ENCODE data around the gene LPO.

LPO gene

GRCh38 chr17:58250344-58251011 lies 12.1 kb downstream of the LPO start:
- DNase-seq (ENCODE audit: low read depth in 1 of 2, low spot score in 1 of 2) = no peak
- TF ChIP-seq JUND (IDR thresholded peaks at IDR 0.05; ENCODE audit: low read depth) = no peak
- in situ Hi-C loops (cut with HindIII; ENCODE audit: low pct_unique_long_range_greater_than_20kb, low sequenced_read_pairs) = no loop called here

- no peak for TF ChIP-seq JUND (IDR thresholded peaks at IDR 0.05; ENCODE audit: low read depth)
- in situ Hi-C loops (cut with HindIII; ENCODE audit: low pct_unique_long_range_greater_than_20kb, low sequenced_read_pairs) = no loop called here
- no peak for DNase-seq (ENCODE audit: low read depth in 1 of 2, low spot score in 1 of 2)
Observed at GRCh38 chr17:58252141-58252540, 13.8 kb downstream of the LPO start.

GRCh38 chr17:58253082-58253481 lies 14.7 kb downstream of the LPO start:
- DNase-seq (ENCODE audit: low read depth in 1 of 2, low spot score in 1 of 2) = no peak
- in situ Hi-C loops (cut with HindIII; ENCODE audit: low pct_unique_long_range_greater_than_20kb, low sequenced_read_pairs) = no loop called here
- TF ChIP-seq JUND (IDR thresholded peaks at IDR 0.05; ENCODE audit: low read depth) = no peak

- in situ Hi-C loops (cut with HindIII; ENCODE audit: low pct_unique_long_range_greater_than_20kb, low sequenced_read_pairs) = no loop called here
- peak in 1 of 2 experiments; percentile 28 for DNase-seq (ENCODE audit: low read depth in 1 of 2, low spot score in 1 of 2)
- no peak for TF ChIP-seq JUND (IDR thresholded peaks at IDR 0.05; ENCODE audit: low read depth)
Observed at GRCh38 chr17:58254803-58255202, 16.4 kb downstream of the LPO start.

- in situ Hi-C loops (cut with HindIII; ENCODE audit: low pct_unique_long_range_greater_than_20kb, low sequenced_read_pairs) = no loop called here
Observed at GRCh38 chr17:58262149-58262548, 23.8 kb downstream of the LPO start.

GRCh38 chr17:58263773-58264172 lies 25.4 kb downstream of the LPO start:
- in situ Hi-C loops (cut with HindIII; ENCODE audit: low pct_unique_long_range_greater_than_20kb, low sequenced_read_pairs) = no loop called here
- no peak for TF ChIP-seq JUND (IDR thresholded peaks at IDR 0.05; ENCODE audit: low read depth)
- no peak for DNase-seq (ENCODE audit: low read depth in 1 of 2, low spot score in 1 of 2)

More at GRCh38 chr17:58262149-58262548, 23.8 kb downstream of the LPO start:
- no peak for TF ChIP-seq JUND (IDR thresholded peaks at IDR 0.05; ENCODE audit: low read depth)
- no peak for DNase-seq (ENCODE audit: low read depth in 1 of 2, low spot score in 1 of 2)

- in situ Hi-C loops (cut with HindIII; ENCODE audit: low pct_unique_long_range_greater_than_20kb, low sequenced_read_pairs) = no loop called here
- no peak for TF ChIP-seq JUND (IDR thresholded peaks at IDR 0.05; ENCODE audit: low read depth)
- no peak for DNase-seq (ENCODE audit: low read depth in 1 of 2, low spot score in 1 of 2)
Observed at GRCh38 chr17:58264407-58265103, 26.2 kb downstream of the LPO start.

GRCh38 chr17:58265271-58265670 lies 26.9 kb downstream of the LPO start:
- in situ Hi-C loops (cut with HindIII; ENCODE audit: low pct_unique_long_range_greater_than_20kb, low sequenced_read_pairs) = no loop called here

GRCh38 chr17:58265902-58266875 lies 27.8 kb downstream of the LPO start:
- in situ Hi-C loops (cut with HindIII; ENCODE audit: low pct_unique_long_range_greater_than_20kb, low sequenced_read_pairs) = no loop called here
- TF ChIP-seq JUND (IDR thresholded peaks at IDR 0.05; ENCODE audit: low read depth) = no peak
- no peak for DNase-seq (ENCODE audit: low read depth in 1 of 2, low spot score in 1 of 2)

More at GRCh38 chr17:58265271-58265670, 26.9 kb downstream of the LPO start:
- no peak for DNase-seq (ENCODE audit: low read depth in 1 of 2, low spot score in 1 of 2)
- TF ChIP-seq JUND (IDR thresholded peaks at IDR 0.05; ENCODE audit: low read depth) = no peak

GRCh38 chr17:58267347-58268324 lies 29.3 kb downstream of the LPO start:
- in situ Hi-C loops (cut with HindIII; ENCODE audit: low pct_unique_long_range_greater_than_20kb, low sequenced_read_pairs) = no loop called here
- no peak for TF ChIP-seq JUND (IDR thresholded peaks at IDR 0.05; ENCODE audit: low read depth)
- DNase-seq (ENCODE audit: low read depth in 1 of 2, low spot score in 1 of 2) = no peak

- in situ Hi-C loops (cut with HindIII; ENCODE audit: low pct_unique_long_range_greater_than_20kb, low sequenced_read_pairs) = no loop called here
- TF ChIP-seq JUND (IDR thresholded peaks at IDR 0.05; ENCODE audit: low read depth) = no peak
- no peak for DNase-seq (ENCODE audit: low read depth in 1 of 2, low spot score in 1 of 2)
Observed at GRCh38 chr17:58268326-58268725, 29.9 kb downstream of the LPO start.

Data from T47D (cell line).